Endothelial cell of umbilical vein (primary cell): ENCODE data around the gene BCAS4.
A peak's percentile ranks its signal among the peaks of the same experiment; 100 is the strongest.

Source experiments
- EZH2 ChIP-seq: IDR thresholded peaks from 2 replicates; pipeline ENCODE4 v1.6.1; 2012; ENCODE audit warnings: borderline replicate concordance, low read depth, mild to moderate bottlenecking, moderate library complexity, low read length, inconsistent platforms; ENCODE audit not compliant: severe bottlenecking
- FOS ChIP-seq: IDR thresholded peaks from 2 replicates; pipeline ENCODE4 v1.6.1; 2011; ENCODE audit warnings: mild to moderate bottlenecking, low read length, moderate library complexity, borderline replicate concordance; ENCODE audit not compliant: insufficient read depth
- GATA2 ChIP-seq: IDR thresholded peaks from 2 replicates; pipeline ENCODE4 v1.7.0; 2011; ENCODE audit warnings: low read depth, mild to moderate bottlenecking, moderate library complexity, mixed read lengths, low read length; ENCODE audit not compliant: insufficient read length, insufficient read depth
- JUN ChIP-seq: IDR thresholded peaks from 2 replicates; pipeline ENCODE4 v1.6.1; 2011; ENCODE audit warnings: borderline replicate concordance, low read depth; ENCODE audit not compliant: insufficient read length, insufficient read depth
- MYC ChIP-seq: IDR thresholded peaks from one replicate; pipeline ENCODE4 v1.6.1; 2011; ENCODE audit warnings: mild to moderate bottlenecking, low read depth, low read length
- POLR2A ChIP-seq: IDR thresholded peaks from 2 replicates; pipeline ENCODE4 v1.6.1; 2012; ENCODE audit warnings: low read depth, mild to moderate bottlenecking, control low read depth, low read length
- POLR2AphosphoS5 ChIP-seq: IDR thresholded peaks from 2 replicates; pipeline ENCODE4 v1.6.1; 2012; ENCODE audit warnings: low read depth, mild to moderate bottlenecking, control low read depth, low read length, moderate library complexity; ENCODE audit not compliant: insufficient read depth
- TF ChIP-seq, protein P1 (sequence below), 2 donors: IDR thresholded peaks; 1 replicate in 1 of 2; 2 replicates in 1 of 2; pipeline ENCODE4 v1.5.1; 2011; ENCODE audit warnings: low read length in 2 of 2, mild to moderate bottlenecking in 2 of 2, moderate library complexity in 2 of 2, control low read depth in 1 of 2, inconsistent platforms in 1 of 2, low read depth in 1 of 2; ENCODE audit not compliant: insufficient read depth in 1 of 2; ENCODE audit errors: extremely low read depth in 1 of 2
- TF ChIP-seq, protein P2 (sequence below): IDR thresholded peaks from 2 replicates; pipeline ENCODE4 v1.6.1; 2011; ENCODE audit not compliant: insufficient read depth, insufficient read length

DNA sequence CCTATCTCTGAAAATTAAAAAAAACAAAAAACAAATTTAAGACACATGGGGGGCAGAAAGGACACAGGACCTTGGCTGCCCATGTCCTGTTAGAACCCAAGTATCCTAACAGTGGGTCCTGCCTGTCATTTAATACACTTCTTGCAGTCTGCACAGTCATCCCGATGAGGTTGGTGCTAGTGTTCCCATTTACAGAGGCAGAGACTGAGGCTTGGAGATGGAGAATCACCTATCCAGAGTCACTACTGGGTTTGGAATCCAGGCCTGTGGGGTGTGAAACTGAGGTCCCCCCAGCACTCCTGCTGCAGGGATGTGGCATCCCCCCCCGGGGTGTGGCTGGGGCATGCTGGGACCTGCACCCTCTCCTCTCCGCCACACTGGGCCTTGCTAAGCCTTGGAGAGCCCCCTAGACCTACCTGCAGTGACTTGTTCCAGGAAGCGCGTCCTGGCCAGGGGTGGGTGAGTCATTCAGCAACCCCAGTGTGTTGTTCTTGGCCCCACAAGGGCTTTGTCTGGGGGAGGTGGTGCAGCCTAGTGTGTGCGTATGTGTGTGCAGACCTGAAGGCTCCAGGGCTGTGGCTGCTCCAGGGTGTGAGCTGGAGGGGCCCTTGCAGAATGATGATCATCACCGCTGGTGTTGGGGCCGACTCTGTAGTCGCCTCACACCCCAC is 49.7 kb downstream of the BCAS4 start:
- TF ChIP-seq, protein P1, sequence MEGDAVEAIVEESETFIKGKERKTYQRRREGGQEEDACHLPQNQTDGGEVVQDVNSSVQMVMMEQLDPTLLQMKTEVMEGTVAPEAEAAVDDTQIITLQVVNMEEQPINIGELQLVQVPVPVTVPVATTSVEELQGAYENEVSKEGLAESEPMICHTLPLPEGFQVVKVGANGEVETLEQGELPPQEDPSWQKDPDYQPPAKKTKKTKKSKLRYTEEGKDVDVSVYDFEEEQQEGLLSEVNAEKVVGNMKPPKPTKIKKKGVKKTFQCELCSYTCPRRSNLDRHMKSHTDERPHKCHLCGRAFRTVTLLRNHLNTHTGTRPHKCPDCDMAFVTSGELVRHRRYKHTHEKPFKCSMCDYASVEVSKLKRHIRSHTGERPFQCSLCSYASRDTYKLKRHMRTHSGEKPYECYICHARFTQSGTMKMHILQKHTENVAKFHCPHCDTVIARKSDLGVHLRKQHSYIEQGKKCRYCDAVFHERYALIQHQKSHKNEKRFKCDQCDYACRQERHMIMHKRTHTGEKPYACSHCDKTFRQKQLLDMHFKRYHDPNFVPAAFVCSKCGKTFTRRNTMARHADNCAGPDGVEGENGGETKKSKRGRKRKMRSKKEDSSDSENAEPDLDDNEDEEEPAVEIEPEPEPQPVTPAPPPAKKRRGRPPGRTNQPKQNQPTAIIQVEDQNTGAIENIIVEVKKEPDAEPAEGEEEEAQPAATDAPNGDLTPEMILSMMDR (IDR thresholded peaks at IDR 0.05; ENCODE audit: extremely low read depth in 1 of 2, insufficient read depth in 1 of 2, low read depth in 1 of 2, low read length in 2 of 2): no peak
- TF ChIP-seq MYC (no peak), EZH2 (no peak), FOS (peak; percentile 32), POLR2A (no peak), POLR2AphosphoS5 (peak; percentile 32), JUN (no peak), GATA2 (no peak)
- TF ChIP-seq, protein P2, sequence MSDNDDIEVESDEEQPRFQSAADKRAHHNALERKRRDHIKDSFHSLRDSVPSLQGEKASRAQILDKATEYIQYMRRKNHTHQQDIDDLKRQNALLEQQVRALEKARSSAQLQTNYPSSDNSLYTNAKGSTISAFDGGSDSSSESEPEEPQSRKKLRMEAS: no peak
